BLaER1 treated with 17β-estradiol and CSF1 and Interleukin-3, amounts not matched to agents 10 nM and 100 nM (cell line): ENCODE data around the gene PLOD3.
A peak's percentile ranks its signal among the peaks of the same experiment; 100 is the strongest.

Experiments used
- H3K27ac ChIP-seq, 11 experiments: shearing (Covaris generic); formaldehyde crosslinking; 2 replicates each; pipeline ENCODE4 v1.8.1; 2022
- H3K27me3 ChIP-seq, 11 experiments: shearing (Covaris generic); formaldehyde crosslinking; 2 replicates each; pipeline ENCODE4 v1.8.1; 2022
- H3K36me3 ChIP-seq, 11 experiments: shearing (Covaris generic); formaldehyde crosslinking; 2 replicates each; pipeline ENCODE4 v1.8.1; 2022
- H3K4me1 ChIP-seq, 10 experiments: shearing (Covaris generic); formaldehyde crosslinking; 2 replicates each; pipeline ENCODE4 v1.8.1; 2022
- H3K4me2 ChIP-seq, 11 experiments: shearing (Covaris generic); formaldehyde crosslinking; 2 replicates each; pipeline ENCODE4 v1.8.1; 2022
- H3K4me3 ChIP-seq, 10 experiments: shearing (Covaris generic); formaldehyde crosslinking; 2 replicates each; pipeline ENCODE4 v1.8.1; 2022
- H3K9ac ChIP-seq, 11 experiments: shearing (Covaris generic); formaldehyde crosslinking; 2 replicates each; pipeline ENCODE4 v1.8.1; 2022
- H3K9me3 ChIP-seq, 11 experiments: shearing (Covaris generic); formaldehyde crosslinking; replicated peaks in 1 of 11; 2 replicates each; pipeline ENCODE4 v1.8.1; 2022
- H4K20me1 ChIP-seq, 11 experiments: shearing (Covaris generic); formaldehyde crosslinking; 2 replicates each; pipeline ENCODE4 v1.8.1; 2022
- Cebpa-rat ChIP-seq, 11 experiments: shearing (Covaris generic); IDR thresholded peaks; 2 replicates each; pipeline ENCODE4 v1.8.1; 2022

PLOD3 gene

DNA sequence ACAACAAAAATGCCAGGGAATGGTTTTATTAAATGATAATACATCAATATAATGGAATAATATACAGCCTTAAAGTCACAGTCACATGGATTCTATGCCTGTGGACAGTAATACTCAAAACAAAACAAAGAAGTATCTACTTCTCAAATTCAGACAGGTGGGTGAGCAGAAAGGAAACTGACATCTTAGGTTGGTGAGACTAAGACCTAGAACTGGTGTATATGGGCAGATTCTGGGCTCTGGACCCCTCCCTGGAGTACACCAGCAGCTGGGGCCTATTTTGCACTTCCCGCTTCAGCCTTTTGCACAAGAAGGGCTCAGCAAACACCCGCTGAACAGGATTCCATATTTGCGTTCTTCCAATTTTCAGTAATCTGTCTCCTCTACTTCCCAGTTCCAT is 32.9 kb upstream of the PLOD3 start:
- H3K4me3 ChIP-seq, result peak overlapping the region; percentile 76 to 99 (median 96); a peak in 18 of 20 replicates
- no peak for TF ChIP-seq Cebpa-rat (IDR thresholded peaks at IDR 0.05)
- peak overlapping the region; percentile 84 to 94 (median 90) for H3K9ac ChIP-seq
- no peaks in the 10 kb centered on the region for H3K27me3 ChIP-seq
- peaks cover 27 to 42% (median 36%) of the 10 kb centered on the region in 10 experiments for H3K4me1 ChIP-seq
- H4K20me1 ChIP-seq, result peaks cover 14 to 66% (median 42%) of the 10 kb centered on the region in 11 experiments; a peak in 18 of 22 replicates
- no peaks in the 10 kb centered on the region for H3K9me3 ChIP-seq
- H3K4me2 ChIP-seq, result peak overlapping the region; percentile 90 to 99 (median 96)
- H3K27ac ChIP-seq, result peak overlapping the region in 4 of 11 experiments; percentile 11 to 27 (median 14); a peak in 1 of 22 replicates
- H3K36me3 ChIP-seq, result peaks cover 28 to 55% (median 48%) of the 10 kb centered on the region in 11 experiments

DNA sequence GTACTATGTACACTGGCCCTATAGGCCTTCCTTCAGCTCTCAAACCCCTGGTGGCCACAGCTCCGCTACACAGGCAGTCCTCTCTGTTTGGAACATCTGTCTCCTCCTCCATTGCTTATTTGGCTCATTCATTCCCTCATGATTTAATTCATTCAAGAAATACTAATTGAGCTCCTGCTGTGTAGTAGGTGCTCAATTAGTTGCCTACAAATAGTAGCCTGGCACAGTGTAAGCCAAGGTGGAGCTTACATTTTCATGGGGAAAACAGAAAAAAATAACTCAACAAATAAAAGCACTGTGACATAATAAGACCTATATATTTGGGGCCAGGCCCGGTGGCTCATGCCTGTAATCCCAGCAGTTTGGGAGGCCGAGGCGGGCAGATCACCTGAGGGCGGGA is 30.9 kb upstream of the PLOD3 start:
- TF ChIP-seq Cebpa-rat (IDR thresholded peaks at IDR 0.05), result no peak
- Histone ChIP-seq H3K4me2 (no peak overlapping the region), H3K9ac (no peak overlapping the region), H3K27ac (no peak overlapping the region), H3K36me3 (peaks cover 28 to 62% (median 51%) of the 10 kb centered on the region in 11 experiments), H3K27me3 (no peaks in the 10 kb centered on the region), H3K9me3 (no peaks in the 10 kb centered on the region), H3K4me1 (peaks cover 38 to 50% (median 47%) of the 10 kb centered on the region in 10 experiments), H3K4me3 (no peak overlapping the region), H4K20me1 (peaks cover 20 to 77% (median 47%) of the 10 kb centered on the region in 11 experiments; a peak in 18 of 22 replicates)

DNA sequence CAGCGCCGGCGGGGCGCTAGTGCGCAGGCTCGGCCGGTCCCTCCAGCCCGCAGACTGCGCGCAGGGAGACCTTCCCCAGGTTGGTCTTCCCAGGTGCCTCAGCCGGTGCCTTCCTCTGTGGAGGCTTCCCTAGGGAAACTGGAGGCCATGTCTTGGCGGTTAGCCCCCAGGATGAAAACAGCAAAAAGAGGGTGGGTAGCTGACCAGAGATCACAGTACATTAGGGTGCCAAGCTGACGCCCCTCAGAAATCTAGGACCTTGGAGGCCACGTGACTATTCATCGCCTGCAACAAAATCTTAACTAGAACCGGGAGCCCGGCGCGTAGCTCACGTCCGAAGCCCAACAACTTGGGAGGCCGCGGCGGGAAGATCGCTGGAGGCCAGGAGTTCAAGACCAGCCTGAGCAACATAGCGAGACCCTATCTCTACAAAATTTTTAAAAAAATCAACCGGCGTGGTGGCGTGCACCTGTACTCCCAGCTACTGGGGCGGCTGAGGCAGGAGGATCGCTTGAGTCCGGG is 27.8 kb upstream of the PLOD3 start:
- Histone ChIP-seq H3K36me3 (peaks cover 38 to 79% (median 65%) of the 10 kb centered on the region in 11 experiments), H3K4me3 (peak overlapping the region; percentile 71 to 81 (median 78)), H3K27ac (peak overlapping the region; percentile 82 to 93 (median 88); a peak in 21 of 22 replicates), H3K27me3 (no peaks in the 10 kb centered on the region), H3K4me2 (peak overlapping the region; percentile 77 to 96 (median 92)), H3K4me1 (peaks cover 52 to 64% (median 61%) of the 10 kb centered on the region in 10 experiments), H4K20me1 (peaks cover 11 to 65% (median 38%) of the 10 kb centered on the region in 11 experiments; a peak in 17 of 22 replicates), H3K9me3 (no peaks in the 10 kb centered on the region), H3K9ac (peak overlapping the region; percentile 83 to 94 (median 89))
- TF ChIP-seq Cebpa-rat (IDR thresholded peaks at IDR 0.05), result no peak

DNA sequence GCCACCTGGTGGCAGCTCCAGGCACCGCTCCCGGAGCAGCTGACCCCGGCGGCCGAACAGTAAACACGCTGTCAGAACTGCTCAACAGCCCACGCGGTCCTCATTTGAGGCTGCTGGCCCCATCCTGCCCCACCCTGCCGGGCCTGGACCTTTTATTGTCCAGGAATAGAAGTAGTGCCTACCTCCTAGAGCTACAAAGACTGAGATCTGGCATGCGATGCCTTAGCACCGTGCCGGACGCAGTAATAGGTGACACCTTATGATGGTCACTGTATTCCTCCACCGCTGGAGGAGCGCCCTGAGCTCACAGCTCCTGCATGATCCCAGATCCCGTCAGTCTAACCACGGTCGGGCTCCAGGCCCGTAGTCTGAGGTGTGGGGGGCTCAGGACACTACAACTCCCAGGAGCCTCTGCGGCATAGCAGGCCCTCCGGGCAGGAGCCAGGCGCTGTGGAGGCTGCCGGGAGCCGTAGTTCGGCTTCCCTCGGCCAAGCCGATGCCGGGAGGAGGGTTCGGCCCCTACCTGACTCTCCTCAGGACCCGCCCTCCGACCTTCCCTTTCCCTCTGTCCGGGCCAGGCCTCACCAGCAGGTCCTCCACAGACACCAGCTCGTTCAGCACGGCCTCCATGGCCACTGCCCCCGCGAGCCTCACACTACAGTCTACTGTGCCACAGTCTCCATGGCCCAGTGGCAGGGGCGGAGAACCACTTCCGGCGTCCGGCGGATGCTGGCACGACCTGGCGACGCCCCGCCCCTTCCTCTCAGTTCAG is 27.2 kb upstream of the PLOD3 start, which contains the start of gene FIS1:
TSS of gene FIS1 (minus strand) at position 707 of the 772 bp plus-strand sequence. CDS start at position 630, 77 bp downstream.
- peaks cover 39 to 79% (median 67%) of the 10 kb centered on the region in 11 experiments for H3K36me3 ChIP-seq
- H3K27ac ChIP-seq, result peak within 1 kb of the TSS; percentile 82 to 93 (median 88)
- peak within 1 kb of the TSS; percentile 83 to 94 (median 89) for H3K9ac ChIP-seq
- peaks cover 8 to 59% (median 39%) of the 10 kb centered on the region in 11 experiments; a peak in 17 of 22 replicates for H4K20me1 ChIP-seq
- H3K4me3 ChIP-seq, result peak within 1 kb of the TSS; percentile 71 to 81 (median 78)
- H3K4me2 ChIP-seq, result peak within 1 kb of the TSS; percentile 77 to 96 (median 92)
- H3K9me3 ChIP-seq, result no peaks in the 10 kb centered on the region
- H3K4me1 ChIP-seq, result peaks cover 54 to 65% (median 61%) of the 10 kb centered on the region in 10 experiments
- no peak for TF ChIP-seq Cebpa-rat (IDR thresholded peaks at IDR 0.05)
- no peaks in the 10 kb centered on the region for H3K27me3 ChIP-seq

DNA sequence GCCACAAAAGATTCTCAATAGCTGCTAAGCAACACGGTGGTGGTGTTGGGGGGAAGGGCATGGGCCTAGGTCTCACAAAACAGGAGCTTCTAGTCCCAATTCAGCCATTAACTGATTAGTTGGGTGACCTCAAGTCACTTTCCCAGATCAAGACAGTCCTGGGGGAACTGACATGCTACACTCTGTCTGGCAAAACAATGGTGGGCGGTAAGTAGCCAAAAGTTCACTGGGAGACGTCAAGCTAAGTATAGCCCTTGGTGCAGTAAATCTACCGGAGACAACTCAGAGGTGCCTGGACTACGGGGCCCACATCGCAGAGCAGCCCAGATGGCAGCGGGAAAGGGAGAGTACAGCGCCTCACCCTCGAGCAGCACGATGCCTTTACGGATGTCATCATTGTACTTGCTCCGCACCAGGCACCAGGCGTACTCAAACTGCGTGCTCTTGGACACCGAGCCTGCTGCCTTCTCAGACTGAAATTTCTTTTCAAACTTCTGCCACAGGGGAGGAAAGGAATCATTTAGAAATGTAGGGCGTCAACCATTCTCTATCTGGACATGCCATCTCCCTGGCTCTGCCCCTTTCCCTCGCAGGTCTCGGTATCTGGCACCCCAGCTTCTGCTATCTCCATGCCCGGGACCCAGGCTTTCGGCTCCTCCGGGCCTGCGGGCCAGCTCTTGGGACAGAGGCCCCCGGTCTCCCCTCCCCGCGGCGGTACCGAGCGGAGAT is 26.4 kb upstream of the PLOD3 start:
- no peak for TF ChIP-seq Cebpa-rat (IDR thresholded peaks at IDR 0.05)
- H3K9me3 ChIP-seq, result no peaks in the 10 kb centered on the region
- peaks cover 34 to 76% (median 61%) of the 10 kb centered on the region in 11 experiments; a peak in 20 of 22 replicates for H3K36me3 ChIP-seq
- H4K20me1 ChIP-seq, result peaks cover 7 to 51% (median 33%) of the 10 kb centered on the region in 11 experiments; a peak in 17 of 22 replicates
- H3K4me3 ChIP-seq, result peak overlapping the region; percentile 71 to 81 (median 78)
- peak overlapping the region; percentile 83 to 94 (median 89) for H3K9ac ChIP-seq
- peak overlapping the region; percentile 77 to 96 (median 92) for H3K4me2 ChIP-seq
- peak overlapping the region; percentile 82 to 93 (median 88) for H3K27ac ChIP-seq
- H3K4me1 ChIP-seq, result peaks cover 59 to 73% (median 63%) of the 10 kb centered on the region in 10 experiments
- no peaks in the 10 kb centered on the region for H3K27me3 ChIP-seq

DNA sequence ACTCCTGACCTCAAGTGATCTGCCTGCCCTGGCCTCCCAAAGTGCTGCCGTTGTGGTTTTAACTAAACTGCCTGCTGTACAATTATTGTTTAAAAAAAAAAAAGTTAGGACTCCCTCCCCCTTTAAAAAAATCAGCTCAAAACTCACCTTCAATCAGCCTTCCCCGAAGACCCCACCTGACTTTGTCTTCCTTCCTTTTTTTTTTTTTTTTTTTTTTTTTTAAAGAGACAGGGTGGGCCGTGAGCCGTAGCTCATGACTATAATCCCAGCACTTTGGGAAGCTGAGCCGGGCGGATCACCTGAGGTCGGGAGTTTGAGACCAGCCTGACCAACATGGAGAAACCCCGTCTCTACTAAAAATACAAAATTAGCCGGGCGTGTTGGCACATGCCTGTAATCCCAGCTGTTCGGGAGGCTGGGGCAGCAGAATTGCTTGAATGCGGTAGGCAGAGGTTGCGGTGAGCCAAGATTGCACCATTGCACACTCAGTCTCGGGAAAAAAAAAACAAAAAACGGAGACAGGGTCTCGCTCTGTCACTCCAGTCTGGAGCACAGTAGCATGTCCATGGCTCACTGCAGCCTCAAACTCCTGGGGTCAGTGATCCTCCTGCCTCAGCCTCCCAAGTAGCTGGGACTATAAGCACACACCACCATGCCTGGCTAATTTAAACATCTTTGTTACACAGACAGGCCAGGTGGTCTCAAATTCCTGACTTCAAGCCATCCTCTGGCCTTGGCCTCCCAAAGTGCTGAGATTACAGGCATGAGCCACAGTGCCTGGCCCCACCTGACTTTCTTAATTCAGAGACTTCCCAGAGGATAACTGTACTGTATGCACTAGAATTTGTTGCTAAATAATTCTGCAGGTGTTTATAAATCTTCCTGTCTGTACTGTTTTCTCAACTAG is 24.3 kb upstream of the PLOD3 start:
- H3K27me3 ChIP-seq, result no peaks in the 10 kb centered on the region
- peak overlapping the region in 6 of 11 experiments; percentile 13 to 42 (median 24); a peak in 5 of 22 replicates for H3K9ac ChIP-seq
- H3K4me3 ChIP-seq, result no peak overlapping the region
- peak overlapping the region; percentile 90 to 100 (median 98); a peak in 21 of 22 replicates for H3K4me2 ChIP-seq
- TF ChIP-seq Cebpa-rat (IDR thresholded peaks at IDR 0.05), result no peak
- H4K20me1 ChIP-seq, result peaks cover 0 to 53% (median 22%) of the 10 kb centered on the region in 11 experiments; a peak in 14 of 22 replicates
- H3K9me3 ChIP-seq, result no peaks in the 10 kb centered on the region
- H3K36me3 ChIP-seq, result peaks cover 26 to 60% (median 44%) of the 10 kb centered on the region in 11 experiments; a peak in 19 of 22 replicates
- H3K4me1 ChIP-seq, result peaks cover 80 to 91% (median 83%) of the 10 kb centered on the region in 10 experiments
- peak overlapping the region in 7 of 11 experiments; percentile 25 to 86 (median 81); a peak in 9 of 22 replicates for H3K27ac ChIP-seq

DNA sequence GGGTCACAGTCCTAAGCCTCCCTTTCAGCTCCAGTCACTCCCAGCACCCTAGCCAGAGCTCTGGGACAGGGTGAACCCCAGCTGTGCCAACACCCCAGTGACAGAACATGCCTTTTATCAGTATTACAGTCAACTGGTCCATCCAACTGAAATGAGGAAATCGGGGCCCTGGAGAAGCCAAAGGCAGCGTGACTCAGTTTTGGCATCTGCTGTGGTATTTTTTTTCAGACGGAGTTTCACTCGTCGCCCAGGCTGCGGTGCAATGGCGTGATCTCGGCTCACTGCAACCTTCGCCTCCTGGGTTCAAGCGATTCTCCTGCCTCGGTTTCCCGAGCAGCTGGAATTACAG is 23.6 kb upstream of the PLOD3 start:
- no peak for TF ChIP-seq Cebpa-rat (IDR thresholded peaks at IDR 0.05)
- Histone ChIP-seq H3K27ac (peak overlapping the region in 8 of 11 experiments; percentile 45 to 90 (median 82); a peak in 14 of 22 replicates), H3K4me2 (peak overlapping the region; percentile 90 to 100 (median 98)), H3K4me3 (no peak overlapping the region), H3K27me3 (no peaks in the 10 kb centered on the region), H3K9me3 (no peaks in the 10 kb centered on the region), H3K36me3 (peaks cover 21 to 53% (median 38%) of the 10 kb centered on the region in 11 experiments; a peak in 19 of 22 replicates), H4K20me1 (peaks cover 0 to 61% (median 21%) of the 10 kb centered on the region in 11 experiments; a peak in 13 of 22 replicates), H3K9ac (peak overlapping the region in 7 of 11 experiments; percentile 23 to 82 (median 25); a peak in 7 of 22 replicates), H3K4me1 (peaks cover 83 to 91% (median 89%) of the 10 kb centered on the region in 10 experiments)
